ENCODE data around the gene PAPPA. TPM values are rescaled to one million over a fixed set of nuclear protein-coding genes. Genes with fewer than 3 reads are reported as not detected.

PAPPA gene
- total RNA-seq, 2 experiments from 2014 or later: not detected

GRCh38 chr9:116451500-116452115 is 298.0 kb downstream of the PAPPA start:
- DNase-seq: no peak
- Mint-ChIP-seq H3K4me1 (ENCODE audit: low read depth) (no peaks in the 10 kb centered on the region), H3K27ac (no peak overlapping the region), H3K4me3 (no peak overlapping the region), H3K9me3 (peaks cover 12% of the 10 kb centered on the region), H3K36me3 (peaks cover 1% of the 10 kb centered on the region), H3K27me3 (no peaks in the 10 kb centered on the region)
- intact Hi-C loops (cut with micrococcal nuclease): no loop called here
- CTCF ChIA-PET: no interaction called here
- POLR2A ChIA-PET: no interaction called here

Measured in activated CD4-positive, alpha-beta memory T cell treated with anti-CD3 and anti-CD28 coated beads for 36 hours (primary cell).